Smooth muscle cell (in vitro differentiated cells): ENCODE data around the gene PLEK2. TPM values are rescaled to one million over a fixed set of nuclear protein-coding genes. Genes with fewer than 3 reads are reported as not detected.

Source experiments
- DNase-seq: peaks from one replicate; lab custom pipeline; 2025; ENCODE audit not compliant: unreplicated experiment; lab: John Stamatoyannopoulos, UW
- H2AFZ ChIP-seq: fragments of 200-600 bp; sonication (generic); 2 replicates; pipeline ENCODE4 v1.6.0; 2016; ENCODE audit warnings: antibody characterized with exemption, low read depth, mild to moderate bottlenecking
- H3F3A ChIP-seq: fragments of 200-600 bp; sonication (generic); 2 replicates; pipeline ENCODE4 v1.6.0; 2017; ENCODE audit warnings: antibody characterized with exemption, low read depth
- H3K27ac ChIP-seq: fragments of 200-600 bp; sonication (generic); 2 replicates; pipeline ENCODE4 v1.5.1; 2016; ENCODE audit warnings: low read depth, mild to moderate bottlenecking
- H3K27me3 ChIP-seq: fragments of 200-600 bp; sonication (generic); 2 replicates; pipeline ENCODE4 v1.6.1; 2016; ENCODE audit warnings: low read depth, mild to moderate bottlenecking
- H3K36me3 ChIP-seq: fragments of 200-600 bp; sonication (generic); 2 replicates; pipeline ENCODE4 v1.5.1; 2016; ENCODE audit warnings: low read depth
- H3K4me1 ChIP-seq: fragments of 200-600 bp; sonication (generic); 2 replicates; pipeline ENCODE4 v1.5.1; 2016; ENCODE audit warnings: low read depth
- H3K4me2 ChIP-seq: fragments of 200-600 bp; sonication (generic); 2 replicates; pipeline ENCODE4 v1.6.0; 2016; ENCODE audit warnings: mild to moderate bottlenecking
- H3K4me3 ChIP-seq: fragments of 200-600 bp; sonication (generic); 2 replicates; pipeline ENCODE4 v1.5.1; 2016; ENCODE audit warnings: mild to moderate bottlenecking
- H3K79me2 ChIP-seq: fragments of 200-600 bp; sonication (generic); 2 replicates; pipeline ENCODE4 v1.6.0; 2016; ENCODE audit warnings: low read depth, mild to moderate bottlenecking
- H3K9ac ChIP-seq: fragments of 200-600 bp; sonication (generic); 2 replicates; pipeline ENCODE4 v1.6.0; 2016; ENCODE audit warnings: low read depth
- H3K9me3 ChIP-seq: fragments of 200-600 bp; sonication (generic); replicated peaks from 2 replicates; pipeline ENCODE4 v1.5.1; 2016; ENCODE audit warnings: low read depth
- H4K20me1 ChIP-seq: fragments of 200-600 bp; sonication (generic); 2 replicates; pipeline ENCODE4 v1.6.0; 2016; ENCODE audit warnings: low read depth
- WGBS: methylation state at CpG from one replicate; pipeline ENCODE4 v1.1.7; 2016; ENCODE audit warnings: low lambda C conversion rate; 5-methylcytosine and 5-hydroxymethylcytosine counted together
- polyA plus RNA-seq: library from polyadenylated mRNA; unstranded; fragments of >200 nt; fragmentation: Nextera tagmentation; extraction: Ambion mirVana; gene quantifications from 2 replicates; pipeline ENCODE4 v1.2.1, GENCODE V29; 2016
- total RNA-seq: library from RNA; depleted of rRNA; stranded (reverse); fragments of >200 nt; gene quantifications from 2 replicates; pipeline ENCODE4 v1.2.3, GENCODE V29; 2014
- TF ChIP-seq, protein P1 (sequence below): fragments of 200-600 bp; sonication (generic); IDR thresholded peaks from 2 replicates; pipeline ENCODE4 v1.5.1; 2017; ENCODE audit warnings: borderline replicate concordance, mild to moderate bottlenecking, antibody characterized with exemption; ENCODE audit not compliant: insufficient read depth, poor library complexity, severe bottlenecking

PLEK2 gene
- total and polyA plus RNA-seq, 2 experiments from 2014 or later: 1.6 to 3.1 TPM

DNA sequence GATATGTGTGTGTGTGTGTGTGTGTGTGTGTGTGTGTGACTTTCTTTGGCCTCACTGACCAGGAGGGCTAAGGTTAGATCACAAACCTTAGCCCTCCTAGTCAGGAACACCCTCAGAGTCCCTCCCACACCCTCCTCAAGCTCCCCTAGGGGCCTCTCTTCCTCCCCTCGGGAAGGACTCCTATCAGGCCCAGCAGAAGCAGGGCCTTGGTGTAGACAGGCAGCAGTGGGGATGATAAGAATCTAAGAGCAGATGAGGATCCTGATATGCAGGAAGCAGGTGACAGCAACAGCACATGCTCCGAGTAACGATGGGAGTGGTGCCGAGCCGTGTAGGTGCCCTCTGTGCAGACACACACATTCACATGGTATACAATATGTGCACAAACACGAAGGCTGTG is 20.7 kb downstream of the PLEK2 start:
- no peak overlapping the region for H3K9ac ChIP-seq
- no peak overlapping the region for H3K4me3 ChIP-seq
- H3K36me3 ChIP-seq: no peaks in the 10 kb centered on the region
- no peak overlapping the region for H3K4me2 ChIP-seq
- TF ChIP-seq, protein P1, sequence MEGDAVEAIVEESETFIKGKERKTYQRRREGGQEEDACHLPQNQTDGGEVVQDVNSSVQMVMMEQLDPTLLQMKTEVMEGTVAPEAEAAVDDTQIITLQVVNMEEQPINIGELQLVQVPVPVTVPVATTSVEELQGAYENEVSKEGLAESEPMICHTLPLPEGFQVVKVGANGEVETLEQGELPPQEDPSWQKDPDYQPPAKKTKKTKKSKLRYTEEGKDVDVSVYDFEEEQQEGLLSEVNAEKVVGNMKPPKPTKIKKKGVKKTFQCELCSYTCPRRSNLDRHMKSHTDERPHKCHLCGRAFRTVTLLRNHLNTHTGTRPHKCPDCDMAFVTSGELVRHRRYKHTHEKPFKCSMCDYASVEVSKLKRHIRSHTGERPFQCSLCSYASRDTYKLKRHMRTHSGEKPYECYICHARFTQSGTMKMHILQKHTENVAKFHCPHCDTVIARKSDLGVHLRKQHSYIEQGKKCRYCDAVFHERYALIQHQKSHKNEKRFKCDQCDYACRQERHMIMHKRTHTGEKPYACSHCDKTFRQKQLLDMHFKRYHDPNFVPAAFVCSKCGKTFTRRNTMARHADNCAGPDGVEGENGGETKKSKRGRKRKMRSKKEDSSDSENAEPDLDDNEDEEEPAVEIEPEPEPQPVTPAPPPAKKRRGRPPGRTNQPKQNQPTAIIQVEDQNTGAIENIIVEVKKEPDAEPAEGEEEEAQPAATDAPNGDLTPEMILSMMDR: no peak
- no peaks in the 10 kb centered on the region for H3K9me3 ChIP-seq
- H2AFZ ChIP-seq: no peak overlapping the region
- DNase-seq: no peak
- H3K27ac ChIP-seq: no peak overlapping the region
- H3F3A ChIP-seq: no peaks in the 10 kb centered on the region
- H3K79me2 ChIP-seq: no peaks in the 10 kb centered on the region
- no peaks in the 10 kb centered on the region for H3K27me3 ChIP-seq
- H4K20me1 ChIP-seq: no peaks in the 10 kb centered on the region
- no peaks in the 10 kb centered on the region for H3K4me1 ChIP-seq
- WGBS: 72% methylated on average over 6 of the region's 6 CpGs

DNA sequence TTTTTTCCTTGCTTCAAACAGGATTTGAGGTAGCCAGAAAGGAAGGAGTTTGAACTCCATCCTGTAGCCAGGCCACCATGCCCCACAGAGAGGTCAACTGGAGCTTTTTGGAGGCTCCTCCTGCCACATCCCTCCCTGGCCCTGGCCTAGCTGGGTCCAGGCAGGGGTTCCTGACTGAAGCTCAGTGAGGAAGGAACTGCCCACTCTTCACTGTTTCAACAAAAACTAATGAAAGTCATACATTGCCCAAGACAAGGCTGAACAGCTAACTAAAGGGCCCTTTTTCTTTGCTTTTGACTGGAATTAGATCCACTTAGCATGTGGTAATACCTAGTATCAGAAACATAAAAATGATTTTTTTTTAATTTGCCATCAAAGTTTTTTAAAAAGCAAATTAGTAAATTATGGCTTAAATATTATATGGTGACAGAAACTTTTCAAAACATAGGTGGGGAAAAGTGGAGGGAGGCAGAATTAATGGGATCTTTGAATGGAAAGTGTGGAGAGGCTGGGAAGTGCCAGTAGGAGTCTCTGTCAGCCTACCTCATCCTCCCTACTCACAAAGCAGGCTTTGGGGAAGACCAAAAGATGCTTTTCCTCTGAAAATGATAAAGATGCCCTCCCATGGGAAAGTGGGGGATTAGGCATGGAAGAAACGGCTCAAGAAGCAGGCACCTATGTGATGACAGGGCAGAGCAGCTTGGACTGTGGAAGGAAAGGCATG is 22.0 kb downstream of the PLEK2 start:
- no peak overlapping the region for H3K4me3 ChIP-seq
- H3K27ac ChIP-seq: no peak overlapping the region
- no peaks in the 10 kb centered on the region for H3K9me3 ChIP-seq
- no peaks in the 10 kb centered on the region for H3K79me2 ChIP-seq
- 84% methylated on average over 1 of the region's 1 CpG for WGBS
- no peaks in the 10 kb centered on the region for H3K4me1 ChIP-seq
- H3K4me2 ChIP-seq: no peak overlapping the region
- H4K20me1 ChIP-seq: no peaks in the 10 kb centered on the region
- peaks cover 3% of the 10 kb centered on the region for H3F3A ChIP-seq
- H3K27me3 ChIP-seq: no peaks in the 10 kb centered on the region
- peaks cover under 1% of the 10 kb centered on the region for H3K36me3 ChIP-seq
- no peak overlapping the region for H2AFZ ChIP-seq
- H3K9ac ChIP-seq: no peak overlapping the region
- no peak for DNase-seq
- TF ChIP-seq, protein P1: no peak

DNA sequence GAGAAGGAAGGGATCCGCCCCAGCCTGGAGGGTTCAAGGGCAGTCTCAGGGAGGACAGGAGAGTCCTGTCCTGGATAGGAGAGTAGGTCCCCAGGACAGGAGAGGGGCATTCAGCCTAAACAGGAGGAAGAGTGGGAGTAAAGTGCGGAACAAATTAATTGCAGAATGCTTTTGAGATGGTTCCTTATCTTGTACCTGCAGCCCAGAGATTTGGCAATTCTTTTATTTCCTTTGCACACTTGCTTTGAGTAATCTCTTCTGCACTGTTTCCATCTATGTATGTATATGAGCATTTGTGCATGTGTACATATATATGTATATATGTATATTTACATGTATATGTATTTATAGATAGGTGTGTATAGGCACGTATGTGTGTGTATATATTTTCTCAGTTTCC is 22.7 kb downstream of the PLEK2 start:
- Histone ChIP-seq H3K36me3 (peaks cover 8% of the 10 kb centered on the region), H4K20me1 (no peaks in the 10 kb centered on the region), H3K4me2 (no peak overlapping the region), H2AFZ (no peak overlapping the region), H3K4me3 (no peak overlapping the region), H3K79me2 (no peaks in the 10 kb centered on the region), H3K4me1 (no peaks in the 10 kb centered on the region), H3K9ac (no peak overlapping the region), H3K27ac (no peak overlapping the region), H3K9me3 (no peaks in the 10 kb centered on the region), H3K27me3 (no peaks in the 10 kb centered on the region), H3F3A (peaks cover 8% of the 10 kb centered on the region)
- WGBS: 96% methylated on average over 3 of the region's 3 CpGs
- no peak for DNase-seq
- TF ChIP-seq, protein P1: no peak

DNA sequence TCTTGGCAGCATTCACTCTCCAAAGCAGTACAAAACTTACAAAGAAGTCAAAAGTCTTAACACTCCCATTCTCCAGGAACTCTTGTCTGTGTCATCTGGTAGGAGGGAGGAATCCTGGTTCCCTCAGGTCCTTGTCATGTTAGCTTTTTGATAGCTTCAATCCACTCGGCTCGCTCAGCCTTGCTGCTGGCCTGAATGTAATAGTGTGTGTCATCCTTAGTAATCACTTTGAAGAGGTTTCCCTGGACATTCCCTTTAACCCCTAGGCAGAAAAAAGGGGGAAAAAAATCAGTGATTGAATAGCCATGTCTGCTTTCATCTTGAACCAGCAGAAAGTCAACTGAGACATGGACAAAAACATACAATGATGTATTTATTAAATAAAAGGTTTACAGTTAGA is 24.8 kb downstream of the PLEK2 start:
- Histone ChIP-seq H3F3A (peaks cover 8% of the 10 kb centered on the region), H3K9me3 (no peaks in the 10 kb centered on the region), H3K9ac (no peak overlapping the region), H2AFZ (no peak overlapping the region), H3K36me3 (peaks cover 28% of the 10 kb centered on the region), H3K27me3 (no peaks in the 10 kb centered on the region), H3K4me2 (no peak overlapping the region), H3K4me1 (no peaks in the 10 kb centered on the region), H3K79me2 (no peaks in the 10 kb centered on the region), H3K4me3 (no peak overlapping the region), H4K20me1 (no peaks in the 10 kb centered on the region), H3K27ac (peak overlapping the region; percentile 44)
- no peak for DNase-seq
- TF ChIP-seq, protein P1: no peak
- 29% methylated on average over 2 of the region's 2 CpGs for WGBS
